H1 (cell line): ENCODE data around the gene UPF1.

Experiments used
- CTCF ChIP-seq, 3 experiments: IDR thresholded peaks; 1 replicate in 2 of 3; 2 replicates in 1 of 3; pipeline versions ENCODE4 v1.5.1 to v1.6.1; 2011; ENCODE audit warnings: low read length in 3 of 3, mild to moderate bottlenecking in 3 of 3, inconsistent platforms in 2 of 3, low read depth in 1 of 3, moderate library complexity in 1 of 3; ENCODE audit not compliant: insufficient read depth in 1 of 3; ENCODE audit errors: control extremely low read depth in 1 of 3
- EZH2 ChIP-seq: fragments of 200-600 bp; sonication (generic); IDR thresholded peaks from 2 replicates; pipeline ENCODE4 v1.7.1; 2012; ENCODE audit warnings: low read depth, mild to moderate bottlenecking, moderate library complexity, low read length, inconsistent platforms; ENCODE audit not compliant: severe bottlenecking

- TF ChIP-seq CTCF (IDR thresholded peaks at IDR 0.05; ENCODE audit: control extremely low read depth in 1 of 3, insufficient read depth in 1 of 3, low read depth in 1 of 3, low read length in 3 of 3) (no peak), EZH2 (no peak)
Observed at GRCh38 chr19:18861917-18862316, 30.2 kb downstream of the UPF1 start.
